GM23338 (cell line): ENCODE results near the gene FREY1. TPM values are rescaled to one million over a fixed set of nuclear protein-coding genes. Genes with fewer than 3 reads are reported as not detected.

ENCODE experiments used
- ATAC-seq: fragments of 200-7000 bp; cut with Tn5 transposase; 3 replicates; pipeline ENCODE4 v1.9.1; 2020
- DNase-seq: peaks from one replicate; pipeline ENCODE4 v3.0.0-alpha.2; 2015; ENCODE audit warnings: low spot score
- H2AFZ ChIP-seq: fragments of 200-600 bp; sonication (generic); 2 replicates; pipeline ENCODE4 v1.8.0; 2016; ENCODE audit warnings: antibody characterized with exemption, mild to moderate bottlenecking, moderate library complexity
- H3F3A ChIP-seq: fragments of 200-600 bp; sonication (generic); replicated peaks from 2 replicates; pipeline ENCODE4 v1.8.0; 2017; ENCODE audit warnings: antibody characterized with exemption, mixed run types, low read depth
- H3K27ac ChIP-seq: fragments of 200-600 bp; sonication (generic); 2 replicates; pipeline ENCODE4 v1.6.1; 2016; ENCODE audit warnings: low read depth
- H3K27me3 ChIP-seq: fragments of 200-600 bp; sonication (generic); 2 replicates; pipeline ENCODE4 v1.8.0; 2016; ENCODE audit warnings: mild to moderate bottlenecking, mixed run types, moderate library complexity; ENCODE audit not compliant: insufficient read depth
- H3K36me3 ChIP-seq: fragments of 200-600 bp; sonication (generic); 2 replicates; pipeline ENCODE4 v1.8.0; 2016; ENCODE audit warnings: mild to moderate bottlenecking; ENCODE audit not compliant: insufficient read depth
- H3K4me1 ChIP-seq: fragments of 200-600 bp; sonication (generic); 2 replicates; pipeline ENCODE4 v1.8.0; 2016; ENCODE audit warnings: mild to moderate bottlenecking, moderate library complexity; ENCODE audit not compliant: insufficient read depth
- H3K4me2 ChIP-seq: fragments of 200-600 bp; sonication (generic); 2 replicates; pipeline ENCODE4 v1.7.1; 2017; ENCODE audit warnings: mixed run types
- H3K4me3 ChIP-seq: fragments of 200-600 bp; sonication (generic); 2 replicates; pipeline ENCODE4 v1.6.1; 2016; ENCODE audit warnings: mixed run types
- H3K79me2 ChIP-seq: fragments of 200-600 bp; sonication (generic); replicated peaks from 2 replicates; pipeline ENCODE4 v1.8.0; 2017; ENCODE audit warnings: mild to moderate bottlenecking; ENCODE audit not compliant: insufficient read depth
- H3K9me2 ChIP-seq: fragments of 200-600 bp; sonication (generic); 2 replicates; pipeline ENCODE4 v1.8.0; 2017; ENCODE audit not compliant: insufficient read depth
- H4K20me1 ChIP-seq: fragments of 200-600 bp; sonication (generic); replicated peaks from 2 replicates; pipeline ENCODE4 v1.8.0; 2017; ENCODE audit warnings: mild to moderate bottlenecking; ENCODE audit not compliant: insufficient read depth
- H3K27ac Mint-ChIP-seq: 2 replicates; pipeline ENCODE4 v1.8.0; 2020; ENCODE audit warnings: inconsistent platforms, mild to moderate bottlenecking, moderate library complexity, mixed read lengths
- H3K27me3 Mint-ChIP-seq: 3 replicates; pipeline ENCODE4 v1.8.0; 2022; ENCODE audit warnings: low read depth, mild to moderate bottlenecking, moderate library complexity, mixed read lengths, inconsistent platforms; ENCODE audit not compliant: insufficient read depth, poor library complexity
- H3K36me3 Mint-ChIP-seq: 3 replicates; pipeline ENCODE4 v1.8.0; 2021; ENCODE audit warnings: low read depth, mild to moderate bottlenecking, inconsistent platforms, moderate library complexity, mixed read lengths
- H3K4me1 Mint-ChIP-seq: 3 replicates; pipeline ENCODE4 v1.8.0; 2020; ENCODE audit warnings: mild to moderate bottlenecking, inconsistent platforms, mixed read lengths
- H3K4me3 Mint-ChIP-seq: 3 replicates; pipeline ENCODE4 v1.8.0; 2021; ENCODE audit warnings: moderate library complexity, mild to moderate bottlenecking, inconsistent platforms, mixed read lengths
- H3K9me3 Mint-ChIP-seq: 3 replicates; pipeline ENCODE4 v1.8.0; 2020; ENCODE audit warnings: moderate library complexity, mild to moderate bottlenecking, inconsistent platforms, mixed read lengths
- CREB1 ChIP-seq: fragments of 250-450 bp; sonication (Bioruptor Pico); IDR thresholded peaks from 2 replicates; pipeline ENCODE4 v1.5.0; 2020; ENCODE audit warnings: low read depth, mild to moderate bottlenecking, moderate library complexity
- EZH2 ChIP-seq: fragments of 200-600 bp; sonication (generic); IDR thresholded peaks from one replicate; pipeline ENCODE4 v1.8.0; 2017; ENCODE audit warnings: antibody characterized with exemption, mild to moderate bottlenecking, low read depth; ENCODE audit not compliant: unreplicated experiment
- EZH2phosphoT487 ChIP-seq: fragments of 200-600 bp; sonication (generic); IDR thresholded peaks from one replicate; pipeline ENCODE4 v1.8.1; 2018; ENCODE audit warnings: antibody characterized with exemption; ENCODE audit not compliant: unreplicated experiment
- JUNB ChIP-seq: IDR thresholded peaks from one replicate; pipeline ENCODE4 v1.6.1; 2016; ENCODE audit warnings: antibody characterized with exemption; ENCODE audit not compliant: unreplicated experiment
- NANOG ChIP-seq: IDR thresholded peaks from 2 replicates; pipeline ENCODE4 v1.6.1; 2016; ENCODE audit warnings: antibody characterized with exemption, borderline replicate concordance
- POLR2AphosphoS5 ChIP-seq: IDR thresholded peaks from 2 replicates; pipeline ENCODE4 v1.6.1; 2016; ENCODE audit warnings: antibody characterized with exemption, low read depth
- STAT1 ChIP-seq: IDR thresholded peaks from one replicate; pipeline ENCODE4 v1.6.1; 2016; ENCODE audit warnings: antibody characterized with exemption; ENCODE audit not compliant: unreplicated experiment
- ZNF114 ChIP-seq: fragments of 250-450 bp; sonication (Bioruptor Pico); IDR thresholded peaks from 2 replicates; pipeline ENCODE4 v1.5.0; 2020; ENCODE audit warnings: mild to moderate bottlenecking, moderate library complexity
- ZNF331 ChIP-seq: fragments of 250-450 bp; sonication (Bioruptor Pico); IDR thresholded peaks from 2 replicates; pipeline ENCODE4 v1.5.0; 2020; ENCODE audit warnings: low read depth, mild to moderate bottlenecking, moderate library complexity
- polyA plus RNA-seq: library from polyadenylated mRNA; unstranded; fragments of >200 nt; fragmentation: Nextera tagmentation; extraction: Ambion mirVana; gene quantifications from 2 replicates; pipeline ENCODE4 v1.2.1, GENCODE V29; 2016
- total RNA-seq: library from RNA; depleted of rRNA; stranded (reverse); fragments of >200 nt; shearing (Covaris generic); gene quantifications from 2 replicates; pipeline ENCODE4 v1.2.3, GENCODE V29; 2014
- TF ChIP-seq, protein P1 (sequence below): fragments of 250-450 bp; sonication (Bioruptor Pico); IDR thresholded peaks from 2 replicates; pipeline ENCODE4 v1.5.0; 2020; ENCODE audit warnings: mild to moderate bottlenecking, moderate library complexity
- TF ChIP-seq, protein P2 (sequence below): IDR thresholded peaks from 2 replicates; pipeline ENCODE4 v1.6.1; 2016; ENCODE audit warnings: antibody characterized with exemption
- TF ChIP-seq, protein P3 (sequence below), 2 experiments: fragments of 200-600 bp in 1 of 2; sonication (generic) in 1 of 2; conservative IDR thresholded peaks; 2 replicates each; pipeline versions ENCODE4 v1.5.1 to v1.6.1; 2016 to 2017; ENCODE audit warnings: antibody characterized with exemption in 2 of 2, low read depth in 2 of 2, mild to moderate bottlenecking in 2 of 2, moderate library complexity in 1 of 2
- TF ChIP-seq, protein P4 (sequence below): IDR thresholded peaks from one replicate; pipeline ENCODE4 v1.6.1; 2018; ENCODE audit warnings: antibody characterized with exemption; ENCODE audit not compliant: unreplicated experiment

FREY1 gene
- total and polyA plus RNA-seq, 2 experiments from 2014 or later: 1.1 TPM; not detected in 1

DNA sequence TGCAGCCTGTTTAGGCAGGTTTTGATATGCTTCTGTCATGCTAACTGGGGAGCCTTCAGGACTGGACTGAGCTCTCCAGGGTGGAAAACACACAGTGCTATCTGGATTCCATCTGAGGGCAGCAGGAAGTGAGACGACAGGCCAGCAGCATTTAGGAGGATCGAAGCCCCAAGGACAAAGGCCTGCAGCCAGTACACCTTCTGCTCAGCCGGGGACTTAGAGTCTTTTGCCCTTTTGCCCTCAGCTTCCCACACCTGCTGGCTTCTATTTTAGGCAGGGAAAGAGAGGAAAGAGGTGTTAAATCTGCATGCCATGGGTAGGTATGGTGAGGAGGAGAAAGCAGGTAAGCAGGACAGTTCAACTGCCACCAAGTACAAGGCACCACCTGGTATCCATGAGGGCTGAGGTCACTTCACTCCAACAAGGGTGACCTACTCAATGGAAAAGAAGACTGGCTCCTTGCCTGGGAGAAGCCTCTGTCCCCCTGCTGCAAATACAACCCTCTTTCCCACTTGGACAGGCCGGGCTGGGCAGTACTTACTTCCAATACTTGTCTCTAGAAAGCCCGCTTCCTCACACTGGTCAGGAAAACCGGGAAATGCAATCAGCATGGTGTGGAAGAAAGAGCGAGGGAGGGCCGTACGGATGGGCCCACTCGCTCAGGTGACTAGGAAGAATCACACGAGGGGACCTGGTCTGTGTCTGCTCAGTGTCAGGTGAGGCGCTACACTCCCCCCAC lies 27.7 kb upstream of the FREY1 start:
- no peak for ATAC-seq
- Histone ChIP-seq H3K4me3 (no peak overlapping the region), H3K9me2 (no peaks in the 10 kb centered on the region), H3K27ac (peak overlapping the region; percentile 19; the same call in 1 of the 2 replicates), H3K27me3 (no peaks in the 10 kb centered on the region), H3K36me3 (peaks cover 11% of the 10 kb centered on the region; the same call in 1 of the 2 replicates), H3K4me2 (no peak overlapping the region), H3F3A (0 out of 2 replicates have a peak, but pooled peaks cover 3% of the 10 kb centered on the region), H3K79me2 (0 out of 2 replicates have a peak, but pooled peaks cover 2% of the 10 kb centered on the region), H4K20me1 (peaks cover 4% of the 10 kb centered on the region), H2AFZ (no peak overlapping the region), H3K4me1 (no peaks in the 10 kb centered on the region; the same call in 1 of the 2 replicates)
- Mint-ChIP-seq H3K4me1 (peaks cover 26% of the 10 kb centered on the region), H3K27ac (peak overlapping the region; percentile 56; the same call in 1 of the 2 replicates), H3K9me3 (no peaks in the 10 kb centered on the region), H3K27me3 (peaks cover 7% of the 10 kb centered on the region), H3K4me3 (no peak overlapping the region), H3K36me3 (peaks cover 21% of the 10 kb centered on the region)
- TF ChIP-seq, protein P1, sequence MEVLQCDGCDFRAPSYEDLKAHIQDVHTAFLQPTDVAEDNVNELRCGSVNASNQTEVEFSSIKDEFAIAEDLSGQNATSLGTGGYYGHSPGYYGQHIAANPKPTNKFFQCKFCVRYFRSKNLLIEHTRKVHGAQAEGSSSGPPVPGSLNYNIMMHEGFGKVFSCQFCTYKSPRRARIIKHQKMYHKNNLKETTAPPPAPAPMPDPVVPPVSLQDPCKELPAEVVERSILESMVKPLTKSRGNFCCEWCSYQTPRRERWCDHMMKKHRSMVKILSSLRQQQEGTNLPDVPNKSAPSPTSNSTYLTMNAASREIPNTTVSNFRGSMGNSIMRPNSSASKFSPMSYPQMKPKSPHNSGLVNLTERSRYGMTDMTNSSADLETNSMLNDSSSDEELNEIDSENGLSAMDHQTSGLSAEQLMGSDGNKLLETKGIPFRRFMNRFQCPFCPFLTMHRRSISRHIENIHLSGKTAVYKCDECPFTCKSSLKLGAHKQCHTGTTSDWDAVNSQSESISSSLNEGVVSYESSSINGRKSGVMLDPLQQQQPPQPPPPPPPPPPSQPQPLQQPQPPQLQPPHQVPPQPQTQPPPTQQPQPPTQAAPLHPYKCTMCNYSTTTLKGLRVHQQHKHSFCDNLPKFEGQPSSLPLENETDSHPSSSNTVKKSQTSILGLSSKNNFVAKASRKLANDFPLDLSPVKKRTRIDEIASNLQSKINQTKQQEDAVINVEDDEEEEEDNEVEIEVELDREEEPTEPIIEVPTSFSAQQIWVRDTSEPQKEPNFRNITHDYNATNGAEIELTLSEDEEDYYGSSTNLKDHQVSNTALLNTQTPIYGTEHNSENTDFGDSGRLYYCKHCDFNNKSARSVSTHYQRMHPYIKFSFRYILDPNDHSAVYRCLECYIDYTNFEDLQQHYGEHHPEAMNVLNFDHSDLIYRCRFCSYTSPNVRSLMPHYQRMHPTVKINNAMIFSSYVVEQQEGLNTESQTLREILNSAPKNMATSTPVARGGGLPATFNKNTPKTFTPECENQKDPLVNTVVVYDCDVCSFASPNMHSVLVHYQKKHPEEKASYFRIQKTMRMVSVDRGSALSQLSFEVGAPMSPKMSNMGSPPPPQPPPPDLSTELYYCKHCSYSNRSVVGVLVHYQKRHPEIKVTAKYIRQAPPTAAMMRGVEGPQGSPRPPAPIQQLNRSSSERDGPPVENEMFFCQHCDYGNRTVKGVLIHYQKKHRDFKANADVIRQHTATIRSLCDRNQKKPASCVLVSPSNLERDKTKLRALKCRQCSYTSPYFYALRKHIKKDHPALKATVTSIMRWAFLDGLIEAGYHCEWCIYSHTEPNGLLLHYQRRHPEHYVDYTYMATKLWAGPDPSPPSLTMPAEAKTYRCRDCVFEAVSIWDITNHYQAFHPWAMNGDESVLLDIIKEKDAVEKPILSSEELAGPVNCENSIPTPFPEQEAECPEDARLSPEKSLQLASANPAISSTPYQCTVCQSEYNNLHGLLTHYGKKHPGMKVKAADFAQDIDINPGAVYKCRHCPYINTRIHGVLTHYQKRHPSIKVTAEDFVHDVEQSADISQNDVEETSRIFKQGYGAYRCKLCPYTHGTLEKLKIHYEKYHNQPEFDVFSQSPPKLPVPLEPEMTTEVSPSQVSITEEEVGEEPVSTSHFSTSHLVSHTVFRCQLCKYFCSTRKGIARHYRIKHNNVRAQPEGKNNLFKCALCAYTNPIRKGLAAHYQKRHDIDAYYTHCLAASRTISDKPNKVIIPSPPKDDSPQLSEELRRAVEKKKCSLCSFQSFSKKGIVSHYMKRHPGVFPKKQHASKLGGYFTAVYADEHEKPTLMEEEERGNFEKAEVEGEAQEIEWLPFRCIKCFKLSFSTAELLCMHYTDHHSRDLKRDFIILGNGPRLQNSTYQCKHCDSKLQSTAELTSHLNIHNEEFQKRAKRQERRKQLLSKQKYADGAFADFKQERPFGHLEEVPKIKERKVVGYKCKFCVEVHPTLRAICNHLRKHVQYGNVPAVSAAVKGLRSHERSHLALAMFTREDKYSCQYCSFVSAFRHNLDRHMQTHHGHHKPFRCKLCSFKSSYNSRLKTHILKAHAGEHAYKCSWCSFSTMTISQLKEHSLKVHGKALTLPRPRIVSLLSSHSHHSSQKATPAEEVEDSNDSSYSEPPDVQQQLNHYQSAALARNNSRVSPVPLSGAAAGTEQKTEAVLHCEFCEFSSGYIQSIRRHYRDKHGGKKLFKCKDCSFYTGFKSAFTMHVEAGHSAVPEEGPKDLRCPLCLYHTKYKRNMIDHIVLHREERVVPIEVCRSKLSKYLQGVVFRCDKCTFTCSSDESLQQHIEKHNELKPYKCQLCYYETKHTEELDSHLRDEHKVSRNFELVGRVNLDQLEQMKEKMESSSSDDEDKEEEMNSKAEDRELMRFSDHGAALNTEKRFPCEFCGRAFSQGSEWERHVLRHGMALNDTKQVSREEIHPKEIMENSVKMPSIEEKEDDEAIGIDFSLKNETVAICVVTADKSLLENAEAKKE (CRISPR knock-in tag): no peak
- TF ChIP-seq ZNF331: no peak
- TF ChIP-seq, protein P2, sequence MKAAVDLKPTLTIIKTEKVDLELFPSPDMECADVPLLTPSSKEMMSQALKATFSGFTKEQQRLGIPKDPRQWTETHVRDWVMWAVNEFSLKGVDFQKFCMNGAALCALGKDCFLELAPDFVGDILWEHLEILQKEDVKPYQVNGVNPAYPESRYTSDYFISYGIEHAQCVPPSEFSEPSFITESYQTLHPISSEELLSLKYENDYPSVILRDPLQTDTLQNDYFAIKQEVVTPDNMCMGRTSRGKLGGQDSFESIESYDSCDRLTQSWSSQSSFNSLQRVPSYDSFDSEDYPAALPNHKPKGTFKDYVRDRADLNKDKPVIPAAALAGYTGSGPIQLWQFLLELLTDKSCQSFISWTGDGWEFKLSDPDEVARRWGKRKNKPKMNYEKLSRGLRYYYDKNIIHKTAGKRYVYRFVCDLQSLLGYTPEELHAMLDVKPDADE: no peak
- no peak for TF ChIP-seq EZH2
- no peak for TF ChIP-seq STAT1
- TF ChIP-seq, protein P3, sequence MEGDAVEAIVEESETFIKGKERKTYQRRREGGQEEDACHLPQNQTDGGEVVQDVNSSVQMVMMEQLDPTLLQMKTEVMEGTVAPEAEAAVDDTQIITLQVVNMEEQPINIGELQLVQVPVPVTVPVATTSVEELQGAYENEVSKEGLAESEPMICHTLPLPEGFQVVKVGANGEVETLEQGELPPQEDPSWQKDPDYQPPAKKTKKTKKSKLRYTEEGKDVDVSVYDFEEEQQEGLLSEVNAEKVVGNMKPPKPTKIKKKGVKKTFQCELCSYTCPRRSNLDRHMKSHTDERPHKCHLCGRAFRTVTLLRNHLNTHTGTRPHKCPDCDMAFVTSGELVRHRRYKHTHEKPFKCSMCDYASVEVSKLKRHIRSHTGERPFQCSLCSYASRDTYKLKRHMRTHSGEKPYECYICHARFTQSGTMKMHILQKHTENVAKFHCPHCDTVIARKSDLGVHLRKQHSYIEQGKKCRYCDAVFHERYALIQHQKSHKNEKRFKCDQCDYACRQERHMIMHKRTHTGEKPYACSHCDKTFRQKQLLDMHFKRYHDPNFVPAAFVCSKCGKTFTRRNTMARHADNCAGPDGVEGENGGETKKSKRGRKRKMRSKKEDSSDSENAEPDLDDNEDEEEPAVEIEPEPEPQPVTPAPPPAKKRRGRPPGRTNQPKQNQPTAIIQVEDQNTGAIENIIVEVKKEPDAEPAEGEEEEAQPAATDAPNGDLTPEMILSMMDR (conservative IDR thresholded peaks at IDR 0.05; ENCODE audit: low read depth in 2 of 2): no peak
- TF ChIP-seq CREB1 (CRISPR knock-in tag): no peak
- TF ChIP-seq JUNB: no peak
- no peak for TF ChIP-seq POLR2AphosphoS5
- no peak for TF ChIP-seq NANOG
- TF ChIP-seq EZH2phosphoT487: no peak
- TF ChIP-seq ZNF114 (CRISPR knock-in tag): no peak
- TF ChIP-seq, protein P4, sequence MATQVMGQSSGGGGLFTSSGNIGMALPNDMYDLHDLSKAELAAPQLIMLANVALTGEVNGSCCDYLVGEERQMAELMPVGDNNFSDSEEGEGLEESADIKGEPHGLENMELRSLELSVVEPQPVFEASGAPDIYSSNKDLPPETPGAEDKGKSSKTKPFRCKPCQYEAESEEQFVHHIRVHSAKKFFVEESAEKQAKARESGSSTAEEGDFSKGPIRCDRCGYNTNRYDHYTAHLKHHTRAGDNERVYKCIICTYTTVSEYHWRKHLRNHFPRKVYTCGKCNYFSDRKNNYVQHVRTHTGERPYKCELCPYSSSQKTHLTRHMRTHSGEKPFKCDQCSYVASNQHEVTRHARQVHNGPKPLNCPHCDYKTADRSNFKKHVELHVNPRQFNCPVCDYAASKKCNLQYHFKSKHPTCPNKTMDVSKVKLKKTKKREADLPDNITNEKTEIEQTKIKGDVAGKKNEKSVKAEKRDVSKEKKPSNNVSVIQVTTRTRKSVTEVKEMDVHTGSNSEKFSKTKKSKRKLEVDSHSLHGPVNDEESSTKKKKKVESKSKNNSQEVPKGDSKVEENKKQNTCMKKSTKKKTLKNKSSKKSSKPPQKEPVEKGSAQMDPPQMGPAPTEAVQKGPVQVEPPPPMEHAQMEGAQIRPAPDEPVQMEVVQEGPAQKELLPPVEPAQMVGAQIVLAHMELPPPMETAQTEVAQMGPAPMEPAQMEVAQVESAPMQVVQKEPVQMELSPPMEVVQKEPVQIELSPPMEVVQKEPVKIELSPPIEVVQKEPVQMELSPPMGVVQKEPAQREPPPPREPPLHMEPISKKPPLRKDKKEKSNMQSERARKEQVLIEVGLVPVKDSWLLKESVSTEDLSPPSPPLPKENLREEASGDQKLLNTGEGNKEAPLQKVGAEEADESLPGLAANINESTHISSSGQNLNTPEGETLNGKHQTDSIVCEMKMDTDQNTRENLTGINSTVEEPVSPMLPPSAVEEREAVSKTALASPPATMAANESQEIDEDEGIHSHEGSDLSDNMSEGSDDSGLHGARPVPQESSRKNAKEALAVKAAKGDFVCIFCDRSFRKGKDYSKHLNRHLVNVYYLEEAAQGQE: no peak
- DNase-seq: no peak
